Measurements from ENCODE around the gene SETBP1. TPM values are rescaled to one million over a fixed set of nuclear protein-coding genes. Genes with fewer than 3 reads are reported as not detected.

SETBP1 gene
- total and polyA plus RNA-seq, 2 of the 4 experiments (the other 2 are of a cell fraction) = 0.19 to 0.36 TPM

GRCh38 chr18:44803019-44803650 lies 122.4 kb downstream of the SETBP1 start:
- Histone ChIP-seq H2BK120ac (ENCODE audit: low read depth, low read length) (no peak overlapping the region), H2AFZ (replicated peaks; ENCODE audit: low read length, poor library complexity) (no peak overlapping the region), H2AK9ac (replicated peaks; ENCODE audit: low read depth, low read length, poor library complexity) (no peak overlapping the region), H3K27ac (ENCODE audit: insufficient read depth, low read length) (no peak overlapping the region; the same call in 1 of the 2 replicates), H3K23ac (ENCODE audit: low read depth, low read length) (no peak overlapping the region), H4K8ac (ENCODE audit: low read depth in 2 of 2, low read length in 2 of 2) (no peak overlapping the region), H3K56ac (ENCODE audit: extremely low read depth, insufficient read depth, low read length) (no peak overlapping the region), H2BK20ac (ENCODE audit: low read depth, low read length) (no peak overlapping the region), H4K20me1 (ENCODE audit: insufficient read depth, low read length) (no peaks in the 10 kb centered on the region), H3K4me3 (ENCODE audit: insufficient read depth, low read depth, low read length) (no peak overlapping the region), H3K14ac (replicated peaks; ENCODE audit: low read depth, low read length) (no peak overlapping the region), H3K27me3 (ENCODE audit: control insufficient read depth, insufficient read depth, low read length) (no peaks in the 10 kb centered on the region), H3K9me3 (ENCODE audit: control insufficient read depth, insufficient read depth, low read length) (no peaks in the 10 kb centered on the region), H3K4ac (ENCODE audit: low read depth, low read length) (no peak overlapping the region), H3K9me1 (ENCODE audit: insufficient read depth, low read length) (no peaks in the 10 kb centered on the region), H3K36me3 (ENCODE audit: control insufficient read depth, insufficient read depth, low read length) (no peaks in the 10 kb centered on the region), H4K5ac (ENCODE audit: low read depth, low read length) (no peak overlapping the region), H4K91ac (ENCODE audit: insufficient read depth, low read depth, low read length) (no peak overlapping the region), H3K18ac (ENCODE audit: low read depth, low read length) (no peak overlapping the region), H2BK15ac (ENCODE audit: low read depth, low read length) (no peak overlapping the region), H2BK5ac (ENCODE audit: low read depth, low read length, poor library complexity, severe bottlenecking) (no peak overlapping the region), H3K4me2 (ENCODE audit: low read depth, low read length) (peak overlapping the region; percentile 26; the same call in 1 of the 2 replicates), H2AK5ac (ENCODE audit: low read depth, low read length) (no peak overlapping the region), H3K79me1 (ENCODE audit: low read depth in 1 of 2, low read length in 2 of 2) (no peaks in the 10 kb centered on the region), H3K4me1 (ENCODE audit: control insufficient read depth, insufficient read depth, low read length) (peaks cover 3% of the 10 kb centered on the region; the same call in 1 of the 2 replicates), H3K9ac (ENCODE audit: low read depth, low read length) (no peak overlapping the region)
- in situ Hi-C loops (cut with MboI; ENCODE audit: low sequenced_read_pairs) (no loop called here), intact Hi-C loops (cut with micrococcal nuclease) (no loop called here), dilution Hi-C loops (cut with HindIII; ENCODE audit: low sequenced_read_pairs, unreplicated experiment) (no loop called here)
- WGBS, 2 experiments (ENCODE audit: extremely low coverage in 2 of 2, insufficient read length in 1 of 2) = 10% methylated on average over 2 of the region's 7 CpGs; no CpG with 5 or more reads in 1 of the 2 experiments
- peak; percentile 53 for DNase-seq
- TF ChIP-seq FOS (IDR thresholded peaks at IDR 0.05; ENCODE audit: low read depth, low read length) (no peak), SMC3 (IDR thresholded peaks at IDR 0.05; ENCODE audit: low read depth, low read length) (no peak), CTCF (conservative IDR thresholded peaks at IDR 0.05; ENCODE audit: low read depth, low read length) (no peak), RAD21 (IDR thresholded peaks at IDR 0.05; ENCODE audit: low read length) (no peak), BHLHE40 (IDR thresholded peaks at IDR 0.05; ENCODE audit: low read depth, low read length) (no peak), NFE2L2 (IDR thresholded peaks at IDR 0.05; ENCODE audit: low read depth, low read length) (no peak), RCOR1 (IDR thresholded peaks at IDR 0.05; ENCODE audit: insufficient replicate concordance, low read length) (no peak), CEBPB (IDR thresholded peaks at IDR 0.05; ENCODE audit: low read depth, low read length) (no peak), CHD1 (IDR thresholded peaks at IDR 0.05; ENCODE audit: low read depth, low read length) (no peak), ELK1 (IDR thresholded peaks at IDR 0.05; ENCODE audit: borderline replicate concordance, low read depth, low read length) (no peak), MXI1 (IDR thresholded peaks at IDR 0.05; ENCODE audit: borderline replicate concordance, low read depth, low read length) (no peak), USF2 (IDR thresholded peaks at IDR 0.05; ENCODE audit: low read depth, low read length) (no peak), MAFK (IDR thresholded peaks at IDR 0.05; ENCODE audit: low read depth, low read length) (no peak), RFX5 (IDR thresholded peaks at IDR 0.05; ENCODE audit: low read depth, low read length) (no peak), MAZ (IDR thresholded peaks at IDR 0.05; ENCODE audit: borderline replicate concordance, low read depth, low read length) (no peak)
- no TSS peak for BruUV-seq (replicated peaks)
- ATAC-seq (ENCODE audit: low read depth) = peak; percentile 60
- POLR2A ChIA-PET (ENCODE audit: unreplicated experiment) = no interaction called here
- CTCF ChIA-PET = no interaction called here

All from IMR-90 (cell line).